NCI-H524 treated with DMSO at 0.1 percent for 48 hours (cell line): ENCODE results near the gene LPAR1.

ENCODE experiments used
- DNase-seq: peaks from one replicate; lab custom pipeline; 2025; lab: John Stamatoyannopoulos, UW

The LPAR1 gene

DNA sequence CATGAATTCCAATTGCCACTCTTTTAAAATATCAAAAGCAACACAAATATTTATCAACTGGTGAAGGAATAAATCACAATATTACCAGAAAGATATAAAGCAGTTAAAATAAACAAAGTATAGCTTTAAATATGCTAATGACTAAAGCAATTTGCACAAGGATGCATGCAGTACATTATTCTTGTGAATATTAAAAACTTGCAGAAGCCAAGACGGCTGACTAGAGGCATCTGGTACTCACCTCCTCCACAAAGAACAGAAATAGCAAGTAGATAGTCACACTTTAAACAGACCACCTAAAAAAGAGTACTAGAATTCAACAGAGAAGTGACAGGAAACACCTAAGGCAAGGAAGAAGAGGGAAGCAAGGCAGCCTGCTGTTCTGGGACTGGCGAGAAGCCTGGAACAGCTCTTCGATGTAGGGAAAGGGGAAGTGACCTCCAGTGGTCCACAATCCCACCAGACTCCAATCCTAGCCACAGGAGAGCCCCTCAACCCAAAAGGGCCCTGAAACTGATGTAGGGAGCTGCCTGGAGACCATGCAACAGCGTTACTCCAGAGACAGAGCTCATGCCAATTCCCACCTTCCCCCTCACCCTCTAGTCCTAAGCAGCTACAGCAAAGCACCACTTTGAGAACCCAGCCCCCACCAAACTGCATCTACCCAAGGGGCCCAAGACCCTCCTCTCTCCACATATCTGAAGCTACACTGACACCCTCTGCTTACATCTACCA is 86.3 kb downstream of the LPAR1 start:
- no peak for DNase-seq

- DNase-seq = no peak
Measured at GRCh38 chr9:110950041-110950645, 88.1 kb downstream of the LPAR1 start.

- DNase-seq = no peak
Measured at GRCh38 chr9:110949081-110949480, 89.2 kb downstream of the LPAR1 start.

GRCh38 chr9:110947491-110948044 is 90.7 kb downstream of the LPAR1 start:
- no peak for DNase-seq

GRCh38 chr9:110942522-110942921 is 95.7 kb downstream of the LPAR1 start:
- DNase-seq = no peak

- DNase-seq = no peak
Measured at GRCh38 chr9:110940951-110941557, 97.2 kb downstream of the LPAR1 start.

- no peak for DNase-seq
Measured at GRCh38 chr9:110939573-110939972, 98.7 kb downstream of the LPAR1 start.

- DNase-seq = no peak
Measured at GRCh38 chr9:110939047-110939446, 99.2 kb downstream of the LPAR1 start.

GRCh38 chr9:110938242-110938641 is 100.0 kb downstream of the LPAR1 start:
- DNase-seq = no peak

DNA sequence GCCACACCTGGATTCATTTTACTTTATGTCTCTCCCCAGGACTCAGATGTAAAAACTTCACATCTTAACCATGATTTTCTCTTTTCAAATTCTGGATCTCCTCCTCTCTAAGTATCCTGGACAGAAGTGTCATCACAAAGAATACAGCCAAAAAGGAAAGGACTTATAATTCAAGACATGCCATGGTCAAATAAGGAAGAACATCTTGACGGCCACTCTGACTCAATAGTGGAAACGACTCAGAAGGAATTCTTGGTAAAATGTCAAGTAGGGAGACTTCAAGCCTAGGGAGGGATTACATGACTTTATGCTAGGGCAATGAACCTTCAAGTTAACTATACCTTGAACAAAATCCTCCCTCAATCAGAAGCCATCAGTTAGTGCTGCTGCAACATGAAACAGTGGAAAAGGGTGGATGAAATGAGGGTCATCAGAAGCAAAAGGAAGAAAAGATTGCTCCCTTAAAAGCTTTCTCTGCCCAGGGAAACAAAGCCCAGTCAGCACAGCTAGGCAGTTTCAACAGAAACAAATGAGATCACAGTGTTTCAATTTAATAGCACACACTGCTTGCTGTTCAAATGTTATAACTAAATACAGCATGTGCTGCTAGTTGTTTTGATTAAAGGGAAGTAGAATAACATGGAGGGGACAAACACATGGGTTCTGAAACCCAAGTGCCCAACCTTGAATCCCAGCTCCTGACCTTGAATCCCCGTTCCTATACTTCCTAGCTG is 101.4 kb downstream of the LPAR1 start:
- no peak for DNase-seq

DNA sequence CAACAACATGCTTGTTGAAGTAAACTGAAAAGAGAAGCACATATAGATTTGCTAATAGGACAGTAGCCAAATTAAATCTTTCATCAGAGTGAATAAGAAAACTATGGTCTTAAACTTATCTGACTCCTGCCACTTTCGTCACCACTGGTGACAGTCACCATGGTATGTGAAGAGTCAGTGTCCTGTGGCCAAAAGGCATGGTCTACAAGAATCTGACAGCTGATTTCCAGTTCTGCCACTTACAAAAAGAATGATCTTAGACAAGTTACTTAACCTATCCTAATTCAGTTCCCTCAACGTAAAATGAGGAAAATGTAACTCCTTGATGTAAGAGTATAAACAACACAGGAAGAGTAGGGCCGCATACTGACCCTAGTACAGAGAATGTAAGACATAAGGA is 102.0 kb downstream of the LPAR1 start:
- DNase-seq = no peak

GRCh38 chr9:110935829-110936228 is 102.4 kb downstream of the LPAR1 start:
- DNase-seq = no peak

- DNase-seq = no peak
Measured at GRCh38 chr9:110933350-110934001, 104.8 kb downstream of the LPAR1 start.

DNA sequence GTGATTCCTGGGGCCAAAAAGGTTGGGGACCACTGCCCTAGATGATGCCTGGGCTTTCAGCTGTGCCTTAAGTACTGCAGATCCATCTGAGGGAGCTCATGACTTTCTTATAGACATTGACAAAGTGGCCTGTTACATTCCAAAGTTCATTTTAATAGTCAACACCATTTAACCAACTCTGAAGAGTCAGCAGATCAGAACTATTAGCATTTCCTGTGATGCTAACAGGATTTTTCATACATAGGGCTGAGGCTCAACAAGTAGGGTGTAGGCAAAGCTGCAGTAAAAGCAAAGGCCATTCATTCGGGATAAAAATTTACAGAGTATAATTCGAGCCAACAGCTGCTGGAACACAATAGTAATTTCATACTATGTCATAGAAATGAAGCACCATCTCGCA is 105.4 kb downstream of the LPAR1 start:
- DNase-seq = no peak

- DNase-seq = no peak
Measured at GRCh38 chr9:110928599-110928998, 109.7 kb downstream of the LPAR1 start.

- no peak for DNase-seq
Measured at GRCh38 chr9:110926828-110927487, 111.3 kb downstream of the LPAR1 start.

DNA sequence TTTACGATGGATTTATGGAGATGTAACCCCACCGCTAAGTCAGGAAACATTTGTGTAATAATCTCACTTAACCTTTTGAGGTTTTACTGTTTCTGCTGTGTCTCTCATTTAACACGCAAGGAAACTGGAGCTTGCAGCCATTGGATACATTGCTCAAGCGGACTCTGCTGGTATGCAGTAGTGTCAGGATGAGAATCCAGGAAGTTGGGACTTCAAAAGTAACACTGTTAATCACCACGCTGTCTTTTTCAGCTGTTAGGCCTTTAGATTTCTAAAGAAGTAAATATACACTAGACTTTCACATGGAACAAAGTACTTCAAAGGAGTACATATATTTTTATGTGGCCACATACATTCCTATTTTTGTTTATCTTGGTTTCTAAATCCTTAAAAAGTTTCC is 114.7 kb downstream of the LPAR1 start:
- DNase-seq = no peak

DNA sequence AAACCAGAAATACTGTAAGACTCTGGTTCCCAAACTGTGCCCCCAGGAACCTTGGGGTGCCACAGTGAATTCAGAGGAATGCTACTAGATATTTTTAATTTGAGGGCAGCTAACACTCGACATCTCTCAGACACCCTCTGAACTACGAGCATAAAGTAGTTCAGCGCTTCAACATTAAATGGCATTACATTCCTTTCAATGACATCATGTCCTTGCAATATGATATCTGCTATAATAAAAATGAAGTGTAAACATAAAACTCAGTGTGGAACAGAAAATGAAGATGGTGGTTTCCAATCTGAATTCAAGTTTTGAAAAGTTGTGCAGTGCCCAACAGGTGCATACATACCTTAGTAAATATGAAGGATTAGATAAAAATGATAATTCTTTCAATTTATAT is 116.1 kb downstream of the LPAR1 start:
- DNase-seq = no peak

DNA sequence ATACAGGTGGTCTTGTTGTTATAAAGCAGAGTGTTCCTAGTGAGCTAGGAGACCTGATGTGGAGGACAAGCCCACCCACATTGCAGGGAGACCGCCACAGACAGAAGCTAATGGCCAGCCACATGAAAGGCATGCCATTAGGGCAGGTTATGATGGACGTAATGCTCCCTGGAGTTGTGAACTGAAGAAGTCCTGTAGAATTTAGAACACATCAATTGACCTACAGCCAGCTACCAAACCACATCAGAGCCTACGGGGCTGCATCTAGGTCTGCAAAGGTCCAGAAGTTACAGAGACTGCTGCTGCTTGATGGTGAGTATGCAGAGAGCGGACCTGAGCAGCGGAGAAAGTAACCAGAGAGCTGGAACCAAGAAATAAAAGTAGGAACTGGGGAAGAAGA is 116.6 kb downstream of the LPAR1 start:
- no peak for DNase-seq

DNA sequence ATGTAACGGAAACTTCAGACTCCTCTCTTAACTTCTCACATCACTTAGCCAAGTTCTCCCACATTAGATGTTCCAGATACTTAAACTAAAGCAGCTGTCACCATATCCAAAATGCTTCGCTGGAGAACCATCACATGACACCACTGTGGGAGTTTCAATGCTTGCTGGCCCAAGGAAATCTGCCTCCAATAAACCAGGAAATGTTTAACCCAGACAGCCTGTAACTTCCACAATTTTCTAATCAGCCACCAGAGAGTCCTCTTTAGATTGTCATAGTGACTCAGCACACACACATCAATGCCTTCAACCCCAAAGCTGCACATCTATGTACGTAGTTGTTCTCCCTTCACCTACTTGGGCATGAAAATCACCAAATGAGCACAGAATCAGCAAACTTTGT is 118.7 kb downstream of the LPAR1 start:
- DNase-seq = no peak

DNA sequence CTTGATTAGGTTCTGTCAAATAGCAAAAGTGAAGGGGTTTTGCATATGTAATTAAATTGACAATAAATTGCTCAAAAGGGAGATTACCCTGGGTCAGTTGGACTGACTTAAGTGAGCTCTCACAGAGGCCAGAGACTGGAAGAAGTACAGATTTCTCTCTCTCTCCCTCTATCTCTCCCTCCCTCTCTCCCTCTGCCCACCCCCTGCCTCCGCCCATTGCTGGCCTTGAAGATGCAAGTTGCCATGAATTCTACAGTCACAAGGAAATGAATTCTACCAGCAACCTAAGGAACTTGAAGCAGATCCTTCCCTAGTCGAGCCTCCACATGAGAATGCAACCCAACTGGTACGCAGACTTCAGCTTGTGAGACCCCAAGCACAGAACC is 119.2 kb downstream of the LPAR1 start:
- no peak for DNase-seq
